ENCODE data around the gene PARVA.
A peak's percentile ranks its signal among the peaks of the same experiment; 100 is the strongest.

DNA sequence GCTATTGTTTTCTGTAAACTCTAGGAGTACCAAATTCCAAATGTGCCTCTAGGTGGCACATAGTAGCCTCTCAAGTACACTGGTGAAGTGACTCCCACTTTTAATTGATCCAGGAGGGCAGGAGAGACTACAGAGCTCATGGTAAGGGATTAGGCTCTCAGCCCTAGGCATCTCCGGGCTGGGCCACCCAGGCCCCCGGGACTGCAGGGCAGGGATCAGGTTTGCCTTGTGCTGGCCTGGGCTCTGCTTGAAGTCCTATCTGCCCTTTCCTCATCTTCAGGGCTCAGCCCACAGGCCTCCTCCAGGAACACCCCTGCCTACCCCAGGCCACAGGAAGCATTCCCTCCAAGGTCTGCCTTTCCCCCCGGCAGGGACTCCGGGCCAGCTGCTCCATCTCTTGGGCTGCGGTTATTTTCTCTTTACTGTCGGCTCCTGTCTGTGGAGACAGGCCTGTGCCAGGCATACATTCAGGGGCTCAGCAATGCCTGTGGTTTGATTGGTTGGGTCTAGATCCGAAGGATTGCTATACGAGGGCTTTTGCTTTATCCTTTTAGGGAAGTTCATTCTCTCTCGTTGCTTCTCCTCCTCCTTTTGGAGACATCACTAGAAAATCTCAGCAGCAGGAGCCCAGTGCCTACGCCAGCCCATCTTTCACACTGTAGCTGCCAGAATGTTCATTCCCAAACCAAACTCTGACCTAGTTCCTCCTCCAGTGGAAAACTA is 32.8 kb downstream of the PARVA start:
- TF ChIP-seq, protein P1, sequence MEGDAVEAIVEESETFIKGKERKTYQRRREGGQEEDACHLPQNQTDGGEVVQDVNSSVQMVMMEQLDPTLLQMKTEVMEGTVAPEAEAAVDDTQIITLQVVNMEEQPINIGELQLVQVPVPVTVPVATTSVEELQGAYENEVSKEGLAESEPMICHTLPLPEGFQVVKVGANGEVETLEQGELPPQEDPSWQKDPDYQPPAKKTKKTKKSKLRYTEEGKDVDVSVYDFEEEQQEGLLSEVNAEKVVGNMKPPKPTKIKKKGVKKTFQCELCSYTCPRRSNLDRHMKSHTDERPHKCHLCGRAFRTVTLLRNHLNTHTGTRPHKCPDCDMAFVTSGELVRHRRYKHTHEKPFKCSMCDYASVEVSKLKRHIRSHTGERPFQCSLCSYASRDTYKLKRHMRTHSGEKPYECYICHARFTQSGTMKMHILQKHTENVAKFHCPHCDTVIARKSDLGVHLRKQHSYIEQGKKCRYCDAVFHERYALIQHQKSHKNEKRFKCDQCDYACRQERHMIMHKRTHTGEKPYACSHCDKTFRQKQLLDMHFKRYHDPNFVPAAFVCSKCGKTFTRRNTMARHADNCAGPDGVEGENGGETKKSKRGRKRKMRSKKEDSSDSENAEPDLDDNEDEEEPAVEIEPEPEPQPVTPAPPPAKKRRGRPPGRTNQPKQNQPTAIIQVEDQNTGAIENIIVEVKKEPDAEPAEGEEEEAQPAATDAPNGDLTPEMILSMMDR (conservative IDR thresholded peaks at IDR 0.05; ENCODE audit: low read length), result 0 out of 2 replicates have a peak, but pooled peaks have one; percentile 26
- TF ChIP-seq EZH2phosphoT487 (IDR thresholded peaks at IDR 0.05; ENCODE audit: borderline replicate concordance, low read depth, low read length), result no peak
